ENCODE results near the gene DDX19B. TPM values are rescaled to one million over a fixed set of nuclear protein-coding genes. Genes with fewer than 3 reads are reported as not detected.

Gene DDX19B
- total RNA-seq (2022; extraction: Qiagen RNA extraction; ENCODE audit: low read depth) = 26.7 to 35.0 TPM (median 29.5 TPM) in 5 replicates

DNA sequence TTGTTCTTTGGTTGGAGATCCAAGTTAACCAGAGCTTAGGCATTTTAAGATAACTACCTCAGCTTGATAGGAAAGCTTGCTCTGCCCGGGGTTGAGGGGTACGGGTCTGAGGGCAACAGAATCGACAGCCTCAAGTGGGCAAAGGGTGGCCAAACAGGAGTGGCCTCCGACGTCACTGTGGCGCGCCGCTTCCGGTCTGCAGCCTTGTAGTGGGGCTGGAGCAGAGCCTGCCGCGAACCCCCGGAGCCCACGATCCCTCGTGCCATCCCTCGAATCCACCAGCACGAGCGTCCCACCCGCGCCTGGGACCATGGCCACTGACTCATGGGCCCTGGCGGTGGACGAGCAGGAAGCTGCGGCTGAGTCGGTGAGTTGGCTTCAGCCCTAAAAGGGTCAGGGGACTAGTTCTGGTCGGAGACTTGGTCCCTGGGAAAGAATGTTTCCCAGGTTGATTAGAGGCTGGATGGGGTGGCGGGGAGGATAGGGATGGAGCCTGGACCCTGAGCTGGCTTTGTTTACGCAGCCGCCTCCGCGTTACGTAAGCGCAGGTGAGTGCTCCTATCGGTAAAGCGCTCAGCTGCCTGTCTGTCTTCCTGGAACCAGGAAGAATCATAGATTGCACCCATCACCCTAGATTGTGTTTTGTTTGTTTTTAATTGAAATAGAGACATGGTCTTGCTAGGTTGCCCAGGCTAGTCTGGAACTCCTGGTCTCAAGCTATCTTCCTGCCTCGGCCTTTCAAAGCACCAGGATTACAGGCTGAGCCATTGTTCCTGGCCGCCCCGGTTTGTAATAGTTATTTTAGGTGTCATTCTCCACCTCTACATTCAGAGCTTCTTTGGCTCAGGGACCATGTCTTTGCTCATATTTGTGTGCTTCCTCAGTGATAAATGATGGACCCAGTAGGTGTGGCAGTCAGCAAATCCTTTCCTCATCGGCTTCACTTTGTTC is at the start of gene DDX19B:
TSS of gene DDX19B (plus strand) at position 199 of the 951 bp plus-strand sequence. CDS start at position 311, 112 bp downstream.

DNA sequence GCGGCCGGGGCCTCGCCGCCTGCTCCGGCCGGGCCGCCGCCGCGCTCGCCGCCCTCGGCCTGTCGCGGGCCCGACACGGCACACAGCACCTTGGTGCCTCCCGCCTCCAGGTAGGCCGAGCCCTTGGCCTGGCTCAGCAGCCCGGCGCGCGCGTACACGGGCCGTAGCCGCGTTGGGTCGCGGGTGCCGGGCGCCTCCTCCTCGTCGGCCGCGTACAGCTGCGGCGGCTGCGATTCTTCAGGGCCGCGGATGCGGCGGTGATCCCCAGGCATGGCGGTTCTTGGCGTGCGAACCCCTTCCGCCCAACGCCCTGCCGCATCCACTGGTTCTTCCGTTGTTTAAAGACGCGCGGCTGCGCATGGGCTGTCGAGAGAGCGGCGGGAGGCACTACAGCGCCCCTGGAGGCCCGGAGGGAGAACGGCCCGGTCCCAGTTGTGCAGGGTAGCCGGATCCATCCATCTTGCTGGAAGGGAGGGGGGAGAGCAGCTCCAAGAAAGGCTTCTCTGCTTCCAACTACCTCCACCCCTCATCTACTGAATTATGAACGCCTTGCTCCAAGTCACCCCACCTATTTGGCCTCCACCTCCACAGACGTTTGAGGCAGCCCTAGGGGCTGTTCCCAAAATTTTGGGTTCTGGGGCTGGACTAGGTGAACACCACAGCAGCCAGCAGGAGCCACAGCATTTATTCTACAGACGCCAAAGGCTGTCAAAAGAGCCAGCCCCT is 47.2 kb upstream of the DDX19B start, which contains the start of gene EXOSC6:
TSS of gene EXOSC6 (minus strand) at position 312 of the 726 bp plus-strand sequence. CDS start at position 272, 40 bp downstream.

GRCh38 chr16:70289229-70290094 is 9.5 kb upstream of the DDX19B start, which contains the start of gene AARS1:
AARS1 (minus strand) TSS chr16:70289506; CDS start chr16:70282763, 6,743 bp downstream.

Other genes starting within 250 kb of the DDX19B start
- 12.9 to 16.7 TPM (median 15.7 TPM) in 5 replicates for gene PDPR, start 184.9 kb upstream of the DDX19B start, total RNA-seq (2022; extraction: Qiagen RNA extraction; ENCODE audit: low read depth)
- gene CLEC18C, start 125.4 kb upstream of the DDX19B start, total RNA-seq (2022; extraction: Qiagen RNA extraction; ENCODE audit: low read depth) = 0.08 to 0.09 TPM in 2 of 5 replicates, not detected in the others
- 12.7 to 16.3 TPM (median 16.0 TPM) in 5 replicates for gene EXOSC6, start 47.2 kb upstream of the DDX19B start, total RNA-seq (2022; extraction: Qiagen RNA extraction; ENCODE audit: low read depth)
- 84.8 to 96.4 TPM (median 89.9 TPM) in 5 replicates for gene AARS1, start 9.7 kb upstream of the DDX19B start, total RNA-seq (2022; extraction: Qiagen RNA extraction; ENCODE audit: low read depth)
- gene DDX19A, start 47.7 kb downstream of the DDX19B start, total RNA-seq (2022; extraction: Qiagen RNA extraction; ENCODE audit: low read depth) = 37.8 to 39.6 TPM (median 38.5 TPM) in 5 replicates
- gene ST3GAL2, start 139.9 kb downstream of the DDX19B start, total RNA-seq (2022; extraction: Qiagen RNA extraction; ENCODE audit: low read depth) = 19.3 to 27.1 TPM (median 24.2 TPM) in 5 replicates
- gene FCSK, start 155.4 kb downstream of the DDX19B start, total RNA-seq (2022; extraction: Qiagen RNA extraction; ENCODE audit: low read depth) = 4.5 to 5.3 TPM (median 4.9 TPM) in 5 replicates
- gene COG4, start 224.4 kb downstream of the DDX19B start, total RNA-seq (2022; extraction: Qiagen RNA extraction; ENCODE audit: low read depth) = 27.0 to 33.8 TPM (median 30.2 TPM) in 5 replicates
- 126 to 210 TPM (median 193 TPM) in 5 replicates for gene SF3B3, start 224.6 kb downstream of the DDX19B start, total RNA-seq (2022; extraction: Qiagen RNA extraction; ENCODE audit: low read depth)